Neural crest cell (in vitro differentiated cells): ENCODE results near the gene AGPS. TPM values are rescaled to one million over a fixed set of nuclear protein-coding genes. Genes with fewer than 3 reads are reported as not detected.
"Not testable (repeated sequence)": the region's sequence is repeated elsewhere in the genome, so short reads cannot be mapped to it uniquely, and the experiment has no call there.

ENCODE experiments used
- DNase-seq: peaks from one replicate; pipeline ENCODE4 v3.0.0; 2021; ENCODE audit warnings: low read depth, mixed read lengths, low spot score
- H3K27ac Mint-ChIP-seq: one replicate; pipeline ENCODE4 v1.8.0; 2021; ENCODE audit warnings: mild to moderate bottlenecking, mixed read lengths; ENCODE audit not compliant: unreplicated experiment
- H3K27me3 Mint-ChIP-seq: 2 replicates; pipeline ENCODE4 v1.8.0; 2021; ENCODE audit warnings: low read depth, mild to moderate bottlenecking, mixed read lengths
- H3K36me3 Mint-ChIP-seq: 2 replicates; pipeline ENCODE4 v1.8.0; 2021; ENCODE audit warnings: low read depth, mild to moderate bottlenecking, mixed read lengths
- H3K4me1 Mint-ChIP-seq: 2 replicates; pipeline ENCODE4 v1.8.0; 2021; ENCODE audit warnings: mixed read lengths
- H3K4me3 Mint-ChIP-seq: one replicate; pipeline ENCODE4 v1.8.0; 2021; ENCODE audit warnings: mild to moderate bottlenecking, mixed read lengths
- H3K9me3 Mint-ChIP-seq: 2 replicates; pipeline ENCODE4 v1.8.0; 2021; ENCODE audit warnings: mixed read lengths
- CTCF ChIP-seq: fragments of 200-600 bp; sonication (generic); conservative IDR thresholded peaks from 2 replicates; pipeline ENCODE4 v1.5.0; 2021; ENCODE audit warnings: antibody characterized with exemption, mild to moderate bottlenecking
- total RNA-seq: library from RNA; stranded (reverse); gene quantifications from 2 replicates; pipeline ENCODE4 v1.2.1, GENCODE V29; 2021

The AGPS gene
- total RNA-seq, 1 donor from 2014 or later: 51.5 TPM

GRCh38 chr2:177348118-177348654 is 44.4 kb upstream of the AGPS start:
- no peaks in the 10 kb centered on the region for H3K36me3 Mint-ChIP-seq
- H3K27me3 Mint-ChIP-seq: no peaks in the 10 kb centered on the region
- H3K27ac Mint-ChIP-seq: peak overlapping the region; percentile 6
- TF ChIP-seq CTCF: no peak
- peaks cover 3% of the 10 kb centered on the region for H3K4me1 Mint-ChIP-seq
- no peaks in the 10 kb centered on the region for H3K9me3 Mint-ChIP-seq
- H3K4me3 Mint-ChIP-seq: no peak overlapping the region
- DNase-seq: no peak

- H3K36me3 Mint-ChIP-seq: no peaks in the 10 kb centered on the region
- no peaks in the 10 kb centered on the region for H3K9me3 Mint-ChIP-seq
- no peak overlapping the region for H3K27ac Mint-ChIP-seq
- DNase-seq: no peak
- no peak overlapping the region for H3K4me3 Mint-ChIP-seq
- TF ChIP-seq CTCF: no peak
- H3K4me1 Mint-ChIP-seq: peaks cover 3% of the 10 kb centered on the region
- H3K27me3 Mint-ChIP-seq: no peaks in the 10 kb centered on the region
Observed at GRCh38 chr2:177348733-177349693, 43.6 kb upstream of the AGPS start.

- DNase-seq, H3K4me1 Mint-ChIP-seq, H3K27ac Mint-ChIP-seq, H3K9me3 Mint-ChIP-seq, H3K27me3 Mint-ChIP-seq, H3K36me3 Mint-ChIP-seq, H3K4me3 Mint-ChIP-seq: not testable (repeated sequence)
Observed at GRCh38 chr2:177350624-177351023, 41.9 kb upstream of the AGPS start.

- H3K4me3 Mint-ChIP-seq, H3K27ac Mint-ChIP-seq, H3K36me3 Mint-ChIP-seq, H3K27me3 Mint-ChIP-seq, H3K4me1 Mint-ChIP-seq, H3K9me3 Mint-ChIP-seq, DNase-seq: not testable (repeated sequence)
Observed at GRCh38 chr2:177351121-177351520, 41.5 kb upstream of the AGPS start.

- peak overlapping the region; percentile 21 for H3K27ac Mint-ChIP-seq
- H3K4me1 Mint-ChIP-seq: peaks cover 8% of the 10 kb centered on the region
- H3K36me3 Mint-ChIP-seq: peaks cover 4% of the 10 kb centered on the region
- H3K9me3 Mint-ChIP-seq: peaks cover 2% of the 10 kb centered on the region
- H3K27me3 Mint-ChIP-seq: no peaks in the 10 kb centered on the region
- H3K4me3 Mint-ChIP-seq: no peak overlapping the region
- no peak for TF ChIP-seq CTCF
- DNase-seq: no peak
Observed at GRCh38 chr2:177352441-177353186, 40.0 kb upstream of the AGPS start.

GRCh38 chr2:177353187-177353478 is 39.4 kb upstream of the AGPS start:
- Mint-ChIP-seq H3K9me3 (peaks cover 2% of the 10 kb centered on the region), H3K4me1 (peaks cover 8% of the 10 kb centered on the region), H3K27me3 (no peaks in the 10 kb centered on the region), H3K4me3 (no peak overlapping the region), H3K27ac (peak overlapping the region; percentile 21), H3K36me3 (peaks cover 4% of the 10 kb centered on the region)
- TF ChIP-seq CTCF: no peak
- no peak for DNase-seq

- not testable (repeated sequence) for H3K27me3 Mint-ChIP-seq, H3K36me3 Mint-ChIP-seq
Observed at GRCh38 chr2:177354541-177354940, 38.0 kb upstream of the AGPS start.

More at GRCh38 chr2:177354541-177354940, 38.0 kb upstream of the AGPS start:
- not testable (repeated sequence) for H3K9me3 Mint-ChIP-seq, H3K4me1 Mint-ChIP-seq, H3K27ac Mint-ChIP-seq, H3K4me3 Mint-ChIP-seq, DNase-seq
